ENCODE data around the gene EIF6.

Gene EIF6

DNA sequence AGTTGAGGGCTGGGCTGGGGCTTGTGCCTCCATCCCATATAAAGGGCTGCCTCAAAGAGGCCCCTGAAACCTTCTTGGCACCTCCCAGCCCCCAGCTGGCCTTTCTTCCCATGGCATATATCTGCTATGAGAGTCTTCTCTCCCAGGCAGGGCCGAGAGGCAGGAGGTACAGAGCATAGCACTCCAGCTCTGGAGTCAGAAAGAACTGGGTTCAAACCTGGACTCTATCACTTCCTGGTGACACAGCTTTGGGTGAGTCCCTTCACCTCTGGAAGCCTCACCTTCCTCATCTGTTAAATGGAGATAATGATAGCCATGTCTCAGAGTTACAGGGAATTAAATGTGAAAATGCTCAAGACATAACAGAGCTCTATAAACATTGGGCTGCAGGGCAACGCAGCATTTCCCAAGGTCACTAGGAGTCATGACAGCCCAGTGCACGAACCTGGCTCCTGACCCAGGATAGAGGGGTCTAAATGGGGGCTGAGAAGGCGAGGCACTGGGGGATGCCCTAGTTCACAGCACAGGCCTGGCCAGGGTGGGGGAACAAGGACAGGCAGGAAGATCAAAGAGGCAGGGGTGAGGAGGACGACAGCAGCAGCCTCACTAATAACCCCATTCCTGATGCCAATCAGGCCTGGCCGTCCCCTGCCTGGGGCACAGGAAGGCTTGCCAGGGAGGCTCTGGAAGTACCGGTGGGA lies 5.8 kb upstream of the EIF6 start:
- in situ Hi-C loops (cut with MboI; ENCODE audit: low sequenced_read_pairs, unreplicated experiment), result no loop called here
- TF ChIP-seq CTCF (IDR thresholded peaks at IDR 0.05; ENCODE audit: borderline replicate concordance, control extremely low read depth, extremely low read depth, insufficient read depth, missing control alignments), result no peak

DNA sequence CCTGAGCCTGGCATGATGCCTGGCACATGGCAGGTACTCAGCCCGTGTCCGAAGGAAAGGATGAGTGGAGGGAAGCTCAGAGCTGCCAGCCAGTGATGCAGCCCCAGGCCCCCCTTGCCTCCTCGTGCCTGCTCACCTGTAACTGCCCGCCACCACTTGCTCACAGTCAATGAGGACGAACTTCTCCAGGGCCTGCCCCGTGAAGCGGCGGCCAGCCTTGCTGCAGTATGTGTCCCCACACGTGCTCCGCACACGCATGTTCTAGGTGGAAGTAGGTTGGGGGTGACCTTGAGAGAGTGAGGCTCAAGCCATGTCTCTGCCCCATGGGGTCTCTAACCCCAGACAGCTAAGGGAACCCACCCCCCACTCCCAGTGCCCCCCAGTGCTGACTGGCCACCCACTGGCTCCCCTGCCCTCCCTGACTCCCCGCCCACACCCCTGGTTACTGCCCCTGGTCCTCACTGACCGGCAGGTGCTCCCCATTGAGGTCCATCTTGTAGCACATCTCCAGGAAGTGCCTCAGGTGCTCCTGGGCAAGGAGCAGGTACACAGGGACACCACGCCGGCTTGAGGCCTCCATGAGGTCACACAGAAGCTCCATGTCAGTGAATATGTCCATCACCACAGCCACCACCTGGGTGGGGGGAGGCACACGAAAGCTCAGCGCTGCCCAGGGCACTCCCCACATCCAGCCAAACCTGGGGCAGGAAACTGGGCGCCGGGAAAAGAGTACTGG lies 3.9 kb upstream of the EIF6 start:
- TF ChIP-seq CTCF (IDR thresholded peaks at IDR 0.05; ENCODE audit: borderline replicate concordance, control extremely low read depth, extremely low read depth, insufficient read depth, missing control alignments), result no peak
- in situ Hi-C loops (cut with MboI; ENCODE audit: low sequenced_read_pairs, unreplicated experiment), result no loop called here
- DNase-seq (ENCODE audit: low spot score), result no peak

More for the DNA sequence above, 5.8 kb upstream of the EIF6 start:
- no peak for DNase-seq (ENCODE audit: low spot score)

DNA sequence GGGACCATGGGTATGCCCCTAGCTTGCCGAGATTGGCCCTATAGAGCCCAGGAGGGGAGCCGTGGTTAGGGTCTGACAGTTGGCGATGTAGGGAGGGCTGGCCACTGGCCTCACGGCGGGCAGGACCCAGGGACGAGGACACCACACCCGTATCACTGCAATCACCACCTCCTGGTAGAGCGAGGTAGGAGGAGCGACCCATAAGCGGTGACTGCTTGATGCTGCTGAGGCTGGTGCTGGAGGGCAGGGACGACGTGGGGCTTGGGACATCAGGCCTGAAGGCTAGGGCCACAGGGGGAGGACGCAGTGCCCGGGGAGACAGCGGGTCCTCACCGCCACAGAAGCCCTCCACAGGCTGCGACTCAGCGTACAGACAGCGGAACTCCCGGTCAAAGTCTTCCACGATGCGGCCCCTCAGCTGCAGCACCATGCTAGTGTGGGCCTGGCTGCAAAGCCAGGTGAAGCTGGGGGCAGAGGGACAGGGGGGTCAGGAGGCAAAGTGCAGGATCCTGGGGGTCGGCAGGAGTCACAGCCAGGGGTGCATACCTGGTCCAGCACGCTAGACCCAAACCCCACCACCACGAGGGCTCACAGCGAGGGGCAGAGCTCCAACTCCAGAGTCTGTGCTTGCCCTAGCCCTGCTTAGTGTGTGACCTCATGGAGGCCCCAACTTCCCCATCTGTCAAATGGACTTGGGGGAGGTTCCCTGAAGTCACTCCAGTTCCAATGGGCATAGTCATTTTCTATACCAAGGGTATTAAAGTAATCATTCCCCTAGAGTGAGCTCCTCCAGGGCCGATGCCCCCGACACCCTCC lies 3.1 kb upstream of the EIF6 start:
- DNase-seq (ENCODE audit: low spot score), result no peak
- no peak for TF ChIP-seq CTCF (IDR thresholded peaks at IDR 0.05; ENCODE audit: borderline replicate concordance, control extremely low read depth, extremely low read depth, insufficient read depth, missing control alignments)
- in situ Hi-C loops (cut with MboI; ENCODE audit: low sequenced_read_pairs, unreplicated experiment), result no loop called here

- no peak for DNase-seq (ENCODE audit: low spot score)
- TF ChIP-seq CTCF (IDR thresholded peaks at IDR 0.05; ENCODE audit: borderline replicate concordance, control extremely low read depth, extremely low read depth, insufficient read depth, missing control alignments), result no peak
- in situ Hi-C loops (cut with MboI; ENCODE audit: low sequenced_read_pairs, unreplicated experiment), result no loop called here
Measured at GRCh38 chr20:35286899-35287508, 2.4 kb upstream of the EIF6 start.

DNA sequence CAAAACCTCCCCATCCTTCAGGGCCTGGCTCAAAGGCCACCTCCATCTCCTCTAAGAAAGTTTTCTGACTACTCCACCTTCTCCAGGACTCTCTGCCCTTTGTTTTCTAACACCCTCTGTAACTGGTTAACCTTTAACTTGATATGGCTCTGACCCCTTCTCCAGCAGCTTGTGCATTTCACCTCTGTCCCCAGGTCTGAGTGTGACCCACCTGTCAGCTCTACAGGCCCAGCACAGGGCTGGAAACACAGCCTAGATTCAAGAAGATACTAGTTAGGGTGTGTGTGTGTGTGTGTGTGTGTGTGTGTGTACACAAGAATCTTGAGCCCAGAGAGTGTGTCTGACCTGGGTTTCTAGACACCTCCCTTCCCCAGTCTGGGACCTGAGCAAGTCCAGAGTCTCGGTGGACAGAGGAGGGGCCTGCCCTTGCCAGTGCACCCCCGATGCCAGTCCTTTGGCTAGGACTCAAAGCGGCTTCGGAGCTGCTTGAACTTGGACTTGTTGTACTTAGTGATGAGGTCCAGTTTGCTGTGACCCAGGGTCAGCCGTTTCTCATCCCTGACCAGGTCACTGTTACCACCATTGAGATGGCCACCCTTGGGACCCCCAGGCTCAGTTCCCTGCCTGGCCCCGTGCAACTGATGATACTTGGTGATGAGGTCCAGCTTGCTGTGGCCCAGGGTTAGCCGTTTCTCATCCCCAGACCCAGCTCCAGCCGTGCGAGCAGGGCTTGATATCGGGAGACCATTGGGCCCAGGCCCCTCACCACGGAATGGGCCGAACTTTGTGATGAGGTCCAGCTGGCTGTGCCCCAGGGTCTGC lies 1.7 kb upstream of the EIF6 start:
- no peak for DNase-seq (ENCODE audit: low spot score)
- in situ Hi-C loops (cut with MboI; ENCODE audit: low sequenced_read_pairs, unreplicated experiment), result no loop called here
- no peak for TF ChIP-seq CTCF (IDR thresholded peaks at IDR 0.05; ENCODE audit: borderline replicate concordance, control extremely low read depth, extremely low read depth, insufficient read depth, missing control alignments)

DNA sequence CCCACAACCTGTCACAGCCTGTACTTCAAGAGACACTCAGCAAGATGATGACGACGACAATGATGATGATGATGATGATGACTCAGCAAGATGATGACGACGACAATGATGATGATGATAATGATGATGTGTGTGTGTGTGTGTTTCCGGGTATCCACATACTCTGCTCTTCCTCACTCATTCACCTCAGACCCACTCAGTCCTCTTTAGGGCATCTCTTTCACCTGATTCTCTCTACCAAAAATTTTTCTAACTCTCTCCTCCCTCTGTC lies 1.2 kb upstream of the EIF6 start:
- in situ Hi-C loops (cut with MboI; ENCODE audit: low sequenced_read_pairs, unreplicated experiment), result no loop called here
- DNase-seq (ENCODE audit: low spot score), result no peak
- TF ChIP-seq CTCF (IDR thresholded peaks at IDR 0.05; ENCODE audit: borderline replicate concordance, control extremely low read depth, extremely low read depth, insufficient read depth, missing control alignments), result no peak
